CD4-positive, alpha-beta T cell treated with Interleukin-4 for 1 hour (primary cell): Measurements from ENCODE around the gene APOO.

Experiments
- DNase-seq, 2 donors: peaks; one replicate each; pipeline ENCODE4 v3.0.0-alpha.2; 2020 to 2022

Gene APOO

GRCh38 chrX:23813808-23814207 lies 93.9 kb downstream of the APOO start:
- no peak for DNase-seq

- DNase-seq = no peak
These were observed 96.1 kb downstream of the APOO start for GRCh38 chrX:23811656-23812055.

GRCh38 chrX:23811108-23811651 lies 96.6 kb downstream of the APOO start:
- DNase-seq = peak in 1 of 2 donors; percentile 52

GRCh38 chrX:23810279-23810678 lies 97.5 kb downstream of the APOO start:
- DNase-seq = no peak

GRCh38 chrX:23805389-23805788 lies 102.3 kb downstream of the APOO start:
- no peak for DNase-seq

- no peak for DNase-seq
These were observed 103.2 kb downstream of the APOO start for GRCh38 chrX:23804578-23804977.

- DNase-seq = no peak
These were observed 103.8 kb downstream of the APOO start for GRCh38 chrX:23803931-23804381.

GRCh38 chrX:23802431-23802830 lies 105.3 kb downstream of the APOO start:
- DNase-seq = no peak

GRCh38 chrX:23799469-23800065 lies 108.2 kb downstream of the APOO start:
- no peak for DNase-seq

GRCh38 chrX:23797371-23798128 lies 110.2 kb downstream of the APOO start:
- DNase-seq = no peak

- DNase-seq = no peak
These were observed 112.5 kb downstream of the APOO start for GRCh38 chrX:23795221-23795620.

GRCh38 chrX:23792861-23793553 lies 114.7 kb downstream of the APOO start:
- no peak for DNase-seq

- DNase-seq = no peak
These were observed 117.6 kb downstream of the APOO start for GRCh38 chrX:23790155-23790497.

GRCh38 chrX:23789386-23790154 lies 118.2 kb downstream of the APOO start:
- DNase-seq = no peak

- no peak for DNase-seq
These were observed 118.8 kb downstream of the APOO start for GRCh38 chrX:23788946-23789345.

GRCh38 chrX:23788521-23788920 lies 119.2 kb downstream of the APOO start:
- no peak for DNase-seq

GRCh38 chrX:23787745-23788118 lies 120.0 kb downstream of the APOO start:
- no peak for DNase-seq

GRCh38 chrX:23786268-23786815 lies 121.4 kb downstream of the APOO start:
- DNase-seq = peak in 1 of 2 donors; percentile 34

- DNase-seq = no peak
These were observed 122.2 kb downstream of the APOO start for GRCh38 chrX:23785580-23785979.

- DNase-seq = peak; percentile 35 to 50
These were observed 123.0 kb downstream of the APOO start for GRCh38 chrX:23784470-23785331.

GRCh38 chrX:23783589-23784469 lies 123.9 kb downstream of the APOO start:
- peak in 1 of 2 donors; percentile 20 for DNase-seq
